NCI-H2171 (cell line): Measurements from ENCODE around the gene UCKL1.

Experiments used
- DNase-seq: peaks from one replicate; lab custom pipeline; 2025; lab: John Stamatoyannopoulos, UW

UCKL1 gene

DNA sequence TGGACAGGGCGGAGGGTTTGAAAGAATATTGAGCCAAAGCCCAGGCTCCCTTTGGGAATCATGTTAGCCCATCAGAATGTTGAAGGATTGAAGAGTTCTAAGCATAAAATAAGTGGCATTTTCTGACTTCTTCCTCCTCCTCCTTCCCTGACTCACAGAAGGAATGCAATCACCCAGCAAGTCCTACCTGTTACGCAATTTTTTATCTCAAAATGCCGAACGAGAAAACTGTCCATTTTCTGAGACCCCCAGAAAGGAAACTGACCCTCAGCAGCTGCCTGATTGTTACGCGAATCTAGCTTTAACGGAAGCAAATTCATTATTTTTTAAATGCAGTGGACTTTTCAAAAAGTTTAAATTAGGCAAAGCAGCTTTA lies 66.0 kb downstream of the UCKL1 start:
- DNase-seq, result no peak
